Stimulated activated CD8-positive, alpha-beta memory T cell treated with anti-CD3 and anti-CD28 coated beads, Interleukin-12 subunit alpha, Interleukin-12 subunit beta, amount 100 ng/mL, for 24 hours (primary cell): ENCODE results near the gene ARHGAP6.
"Not testable (repeated sequence)": the region's sequence is repeated elsewhere in the genome, so short reads cannot be mapped to it uniquely, and the experiment has no call there.

Source experiments
- DNase-seq: peaks from one replicate; pipeline ENCODE4 v3.0.0-alpha.2; 2020; ENCODE audit errors: extremely low read depth

ARHGAP6 gene

DNA sequence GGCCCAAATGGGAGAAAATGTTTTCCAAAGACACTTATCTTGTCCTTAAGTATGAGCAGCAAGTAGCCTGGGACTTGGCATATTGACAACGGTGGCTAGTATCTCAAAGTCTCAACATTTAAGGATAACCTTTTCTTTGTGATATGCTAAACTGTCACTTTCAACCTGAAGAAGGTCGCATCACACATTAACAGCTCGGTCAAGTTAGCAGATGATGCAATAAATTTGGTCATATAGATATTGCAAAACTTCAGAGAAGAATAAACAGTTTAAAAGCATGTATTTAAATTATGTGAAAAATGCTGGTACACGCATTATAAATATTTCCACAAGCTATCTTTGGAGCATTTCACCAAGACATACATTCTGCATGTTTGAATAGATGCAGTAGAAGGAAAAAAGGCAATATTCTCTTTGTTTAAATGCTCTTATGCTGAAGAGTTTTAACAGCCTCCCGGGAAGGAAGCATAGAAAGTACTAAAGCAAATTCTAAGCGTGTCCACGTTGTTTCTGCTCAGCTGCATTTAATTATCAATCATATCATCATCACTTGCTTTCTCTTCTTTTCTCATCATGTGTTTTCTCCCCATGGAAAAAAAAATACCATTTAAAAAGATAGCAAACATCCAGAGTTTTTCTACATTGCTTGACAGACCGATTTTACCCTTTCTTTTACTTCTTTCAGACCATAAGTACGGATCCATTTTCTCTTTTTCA, 24.2 kb downstream of the ARHGAP6 start:
- no peak for DNase-seq

DNA sequence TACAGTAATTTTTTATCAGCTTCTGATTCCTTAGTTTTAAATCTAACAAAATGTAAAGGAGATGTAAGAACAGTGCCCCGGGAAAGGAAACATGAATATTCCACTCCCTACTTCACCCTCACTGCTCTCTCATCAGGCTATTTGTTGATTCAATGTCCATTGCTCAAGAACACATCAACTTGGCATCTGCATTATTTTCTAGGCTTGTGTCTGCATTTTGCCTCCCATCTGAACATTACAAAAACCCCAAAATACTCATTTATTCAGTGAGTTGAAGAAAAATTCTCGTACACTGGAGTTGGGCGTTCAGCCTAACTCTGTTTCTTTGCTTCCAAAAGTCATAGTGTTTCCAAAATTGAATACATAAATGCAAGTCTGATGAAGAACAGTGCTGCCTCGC, 25.6 kb downstream of the ARHGAP6 start:
- no peak for DNase-seq

DNA sequence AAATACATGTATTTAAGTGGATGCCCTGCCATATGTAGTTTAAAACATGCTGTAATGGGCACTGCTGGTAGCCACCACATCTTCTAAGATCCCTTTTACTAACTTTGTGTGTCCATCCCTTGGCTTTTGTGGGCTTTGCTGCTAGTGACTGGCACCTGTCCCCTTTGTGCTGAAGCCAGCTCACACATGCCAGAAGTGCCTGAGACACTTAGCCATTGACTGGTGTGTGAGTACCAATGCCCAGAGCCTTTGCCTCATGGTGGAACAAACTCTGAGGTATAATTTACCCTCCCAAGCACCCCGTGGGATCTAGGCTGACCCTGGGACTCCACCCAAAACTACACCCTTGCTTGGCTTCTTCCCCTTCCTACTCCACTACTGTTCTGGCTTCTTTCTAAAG, 33.0 kb downstream of the ARHGAP6 start:
- DNase-seq, result no peak

DNA sequence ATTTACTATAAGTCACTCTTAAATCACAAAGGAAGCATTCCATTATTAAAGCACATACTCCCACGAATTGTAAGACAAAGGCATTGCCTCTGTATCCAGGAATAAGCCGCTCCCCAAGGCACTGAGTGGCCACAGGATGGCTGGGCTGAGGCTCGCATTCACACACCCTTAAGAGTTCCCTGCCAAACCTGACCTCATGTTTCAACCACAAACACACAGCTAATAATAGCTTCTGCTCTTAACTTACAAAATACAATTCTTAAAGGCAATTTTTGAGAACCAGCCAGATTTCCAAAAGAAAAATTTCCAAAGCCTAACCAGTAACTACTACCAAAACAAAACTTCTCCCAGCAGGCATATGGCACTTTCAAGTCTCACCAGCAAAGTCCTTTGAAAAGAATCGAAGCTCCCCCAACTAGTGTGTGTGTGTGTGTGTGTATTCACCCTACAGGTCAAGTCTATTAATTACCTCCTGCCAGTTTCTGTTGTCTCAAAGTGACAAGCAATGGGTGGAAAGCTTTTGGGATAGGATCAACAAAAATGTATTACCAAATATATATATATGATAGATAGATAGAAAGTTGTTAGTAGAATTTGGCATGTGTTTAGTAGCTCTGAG, 36.0 kb downstream of the ARHGAP6 start:
- no peak for DNase-seq

DNA sequence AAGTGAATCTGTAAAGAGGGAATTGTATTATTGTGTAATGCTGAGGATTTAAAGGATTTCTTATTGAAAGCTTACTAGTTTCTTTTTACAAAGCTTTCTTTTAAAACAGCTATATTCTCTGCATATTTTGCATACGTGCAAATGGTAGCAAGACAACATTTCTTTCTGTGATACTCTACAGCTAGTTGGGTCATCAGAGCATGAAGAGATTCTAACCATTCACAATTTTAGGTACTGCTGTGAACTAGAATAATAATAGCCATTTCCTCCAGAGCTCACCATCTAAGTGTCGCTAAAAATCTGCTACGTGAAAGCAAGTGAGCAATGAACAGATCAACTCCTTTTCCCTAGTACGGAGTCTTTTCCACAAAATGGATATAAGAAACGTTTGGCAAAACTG, 37.3 kb downstream of the ARHGAP6 start:
- DNase-seq, result no peak

DNA sequence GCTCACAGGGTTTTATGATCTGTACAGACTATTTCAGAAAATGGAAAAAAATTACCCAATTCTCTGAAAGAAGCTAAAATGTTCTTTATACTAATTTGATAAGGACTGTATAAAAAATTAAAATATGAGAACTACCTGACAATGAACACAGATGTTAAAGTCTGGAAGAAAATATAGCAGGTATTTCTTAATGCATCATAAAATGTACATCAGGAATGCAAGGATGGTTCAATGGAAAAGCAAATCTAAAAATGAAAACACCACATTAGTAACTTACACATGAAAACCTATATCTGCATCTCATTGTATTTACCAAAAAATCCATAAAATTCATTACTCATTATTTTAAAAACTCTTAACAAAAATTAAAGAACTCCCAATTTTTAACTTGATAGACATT, 39.4 kb downstream of the ARHGAP6 start:
- DNase-seq, result no peak

DNA sequence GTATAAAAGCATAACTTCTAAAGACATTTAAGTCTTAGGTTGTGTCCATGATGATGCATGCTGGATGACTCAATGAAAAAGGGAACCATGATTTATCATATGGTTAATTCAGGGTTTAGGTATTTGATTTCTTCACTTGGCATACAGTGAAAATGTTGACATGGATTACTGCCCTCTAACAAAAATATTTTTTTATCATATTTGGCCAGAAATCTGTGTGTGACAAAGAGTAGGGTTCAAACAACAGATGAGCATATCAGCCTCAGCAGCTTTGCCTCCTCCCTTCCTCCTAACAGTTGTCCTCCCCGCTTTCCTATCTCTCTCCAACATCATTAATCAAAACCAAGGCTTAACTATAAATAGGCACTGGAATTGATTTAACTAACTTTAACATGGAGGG, 46.3 kb downstream of the ARHGAP6 start:
- DNase-seq, result no peak

DNA sequence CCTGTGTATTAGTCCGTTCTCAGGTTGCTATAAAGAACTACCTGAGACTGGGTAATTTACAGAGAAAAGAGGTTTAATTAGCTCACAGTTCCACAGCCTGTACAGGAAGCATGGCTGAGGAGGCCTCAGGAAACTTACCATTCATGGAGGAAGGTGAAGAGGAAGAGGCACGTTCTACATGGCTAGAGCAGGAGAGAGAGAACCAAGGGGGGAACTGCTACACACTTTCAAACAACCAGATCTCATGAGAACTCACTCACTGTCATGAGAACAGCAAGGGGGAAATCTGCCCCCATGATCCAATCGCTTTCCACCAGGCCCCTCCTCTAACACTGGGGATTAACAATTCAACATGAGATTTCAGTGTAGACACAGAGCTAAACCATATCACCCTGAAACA, 51.5 kb downstream of the ARHGAP6 start:
- DNase-seq, result not testable (repeated sequence)

DNA sequence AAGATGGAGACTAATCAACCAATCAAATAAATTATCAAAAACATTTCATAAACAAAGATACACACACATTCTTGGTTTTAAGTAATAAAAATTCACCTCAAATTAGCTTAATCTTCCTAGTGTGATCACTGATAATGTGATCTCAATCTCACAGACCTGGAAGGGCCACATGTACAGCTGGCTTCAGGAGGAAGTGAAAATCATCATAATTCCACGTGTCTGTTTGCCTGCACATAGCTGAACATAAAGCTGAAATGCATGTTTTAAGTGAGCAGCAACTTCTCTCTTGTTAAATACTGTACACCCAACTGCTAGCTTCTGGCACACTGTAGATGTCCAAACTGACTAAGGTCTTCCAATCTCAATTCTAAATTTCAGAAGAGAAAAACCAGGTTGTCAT, 53.8 kb downstream of the ARHGAP6 start:
- DNase-seq, result no peak

DNA sequence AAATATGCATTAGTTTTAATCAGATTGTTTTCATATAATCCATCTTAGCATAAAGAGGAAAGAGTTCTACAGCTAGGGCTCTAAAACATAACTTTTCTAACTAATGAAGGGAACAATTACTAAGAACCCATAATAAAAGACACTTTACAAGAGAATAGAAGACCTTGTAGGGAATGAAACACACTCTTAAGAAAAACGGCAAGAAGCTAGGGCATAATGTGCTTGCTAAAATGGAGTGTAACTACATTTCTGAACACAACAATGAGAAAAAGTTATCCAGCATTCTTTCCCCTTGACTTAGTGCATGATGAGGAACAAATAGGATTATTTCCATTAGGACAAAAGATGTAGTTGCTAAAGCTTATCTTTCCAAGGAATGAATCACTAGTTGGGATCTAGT, 54.6 kb downstream of the ARHGAP6 start:
- no peak for DNase-seq

DNA sequence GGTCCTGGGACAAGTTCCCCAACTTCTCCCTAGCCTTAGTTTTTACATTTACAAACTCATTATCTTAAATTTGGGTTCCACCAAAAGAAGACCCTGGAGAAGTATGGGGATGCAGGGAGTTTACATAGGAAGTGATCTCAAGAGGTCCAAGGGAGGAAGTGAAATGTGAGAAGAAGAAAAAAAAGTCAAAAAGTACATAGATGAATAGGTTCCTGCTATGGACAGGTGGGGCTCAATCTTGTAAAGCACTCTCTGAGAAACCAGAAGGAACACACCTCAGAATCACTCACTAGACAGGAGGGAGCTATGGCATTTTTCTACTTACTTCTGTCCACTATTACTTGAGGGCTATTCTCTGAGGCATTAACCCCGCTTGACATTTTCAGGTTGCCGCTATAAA, 56.6 kb downstream of the ARHGAP6 start:
- DNase-seq, result no peak

DNA sequence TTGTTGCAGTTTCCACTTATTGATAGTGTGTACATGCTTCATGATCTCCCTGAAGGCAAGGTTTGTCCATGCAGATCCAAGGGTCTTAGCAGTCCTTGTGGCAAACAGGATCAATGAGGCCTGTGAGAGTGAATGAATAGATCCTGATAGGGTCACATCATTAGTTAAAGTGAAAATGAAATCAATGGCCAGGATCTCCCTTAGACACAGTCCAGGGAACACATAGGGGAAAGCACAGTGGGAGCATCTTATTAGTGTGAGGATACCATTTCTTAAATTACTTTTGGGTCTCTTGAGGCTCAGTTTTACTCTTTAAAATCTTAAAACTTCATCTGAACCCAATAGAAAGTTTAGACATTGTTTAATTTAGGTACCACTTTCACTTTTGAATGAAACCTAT, 59.3 kb downstream of the ARHGAP6 start:
- DNase-seq, result no peak

DNA sequence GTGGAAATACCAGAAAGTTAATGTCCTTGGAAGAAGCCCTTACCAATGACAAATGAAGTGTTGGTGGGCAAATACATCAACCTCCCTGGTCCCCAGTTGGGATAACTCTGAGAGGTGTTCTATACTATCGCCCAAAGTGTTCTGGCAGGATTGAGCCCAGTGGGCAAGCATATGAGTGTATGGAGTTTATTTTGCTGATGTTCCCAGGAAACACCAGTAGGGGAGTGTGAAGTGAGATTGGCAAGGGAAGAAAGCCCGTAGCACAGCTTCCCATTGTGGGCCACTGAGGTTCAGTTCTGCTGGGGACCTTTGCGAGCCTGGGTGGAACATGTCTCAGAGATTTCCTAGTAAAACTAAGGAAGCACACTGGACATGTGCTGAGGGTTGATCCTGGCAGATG, 65.1 kb downstream of the ARHGAP6 start:
- DNase-seq, result no peak

DNA sequence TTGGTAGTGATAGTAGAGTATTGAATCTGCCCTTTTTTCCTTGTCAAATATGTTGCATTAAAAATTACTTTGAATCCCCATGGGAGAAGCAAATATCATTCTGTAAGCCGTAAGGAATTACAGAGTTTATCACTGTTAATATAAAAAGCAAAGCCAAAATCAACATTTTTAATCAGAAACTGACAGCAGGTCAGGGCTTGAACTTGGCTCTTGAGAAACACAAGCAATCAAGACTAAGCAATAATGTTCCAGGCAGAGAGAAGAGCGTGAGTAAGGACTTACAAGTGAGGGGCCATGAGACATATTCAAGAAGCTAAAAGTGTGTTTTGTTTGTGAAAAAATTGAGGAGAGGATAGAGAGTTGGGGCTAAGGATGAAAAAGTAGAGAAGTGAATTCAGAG, 68.2 kb downstream of the ARHGAP6 start:
- no peak for DNase-seq

DNA sequence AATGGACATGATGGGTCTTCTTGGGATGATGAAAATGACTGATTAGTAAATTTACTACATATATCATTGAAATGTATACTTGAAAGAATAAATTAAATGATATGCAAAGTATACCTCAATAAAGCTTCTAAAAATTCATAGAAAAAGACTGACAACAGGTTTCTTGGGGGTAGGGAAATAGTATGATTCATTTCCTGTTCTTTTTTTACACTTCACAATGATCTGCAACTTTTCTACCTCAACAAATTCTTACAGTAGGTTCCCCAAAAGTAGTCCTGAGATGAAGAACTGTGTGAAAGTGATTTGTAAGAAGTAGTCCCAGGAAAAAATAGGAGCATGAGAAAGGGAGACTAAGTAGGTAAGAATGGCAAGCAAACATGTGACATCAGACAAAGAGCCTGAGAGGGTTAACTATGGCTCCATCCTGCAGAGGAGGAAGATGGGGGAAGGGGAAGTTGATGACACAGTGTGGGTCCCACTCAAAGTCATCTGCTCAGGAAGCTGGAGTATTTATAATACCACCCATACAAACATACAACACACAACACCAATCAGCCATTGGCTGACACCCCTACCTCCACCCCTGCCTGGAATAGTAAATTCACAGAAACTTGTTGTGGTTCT, 73.9 kb downstream of the ARHGAP6 start:
- DNase-seq, result no peak

DNA sequence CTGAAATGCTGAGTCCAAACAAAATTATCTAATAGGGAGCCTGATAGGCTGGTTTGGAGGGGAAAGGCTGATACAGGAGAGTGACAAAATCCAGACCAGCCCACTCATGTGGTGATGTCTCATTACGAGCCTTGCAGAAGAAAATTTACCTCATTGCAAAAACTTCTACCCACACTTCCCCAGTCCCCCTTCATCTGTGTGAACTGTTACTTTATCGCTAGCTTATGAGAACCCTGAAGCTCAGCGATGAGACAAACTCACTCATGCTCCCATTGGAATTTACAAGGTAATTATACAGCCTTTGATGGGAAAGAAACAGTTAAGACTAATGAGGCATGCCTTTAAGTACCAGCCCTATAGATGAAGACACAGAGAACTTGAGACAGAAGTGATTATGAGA, 76.1 kb downstream of the ARHGAP6 start:
- no peak for DNase-seq

DNA sequence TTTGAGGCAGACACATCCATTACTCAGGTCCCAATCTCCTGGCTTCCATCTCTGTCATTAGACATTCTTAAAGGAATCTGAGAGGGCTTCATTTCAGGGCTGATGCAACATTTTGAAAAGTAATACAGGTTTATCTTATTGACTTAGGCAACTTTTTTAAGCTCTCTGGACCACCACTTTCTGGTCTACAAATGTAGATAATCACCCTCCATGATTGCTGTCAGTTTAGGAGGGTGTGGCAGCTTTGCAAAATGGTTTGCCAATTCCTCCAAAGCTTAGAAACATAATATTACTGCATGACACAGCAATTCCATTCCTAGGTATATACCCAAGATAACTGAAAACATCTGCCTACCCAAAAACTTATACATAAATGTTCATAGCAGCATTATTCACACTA, 77.6 kb downstream of the ARHGAP6 start:
- DNase-seq, result no peak

DNA sequence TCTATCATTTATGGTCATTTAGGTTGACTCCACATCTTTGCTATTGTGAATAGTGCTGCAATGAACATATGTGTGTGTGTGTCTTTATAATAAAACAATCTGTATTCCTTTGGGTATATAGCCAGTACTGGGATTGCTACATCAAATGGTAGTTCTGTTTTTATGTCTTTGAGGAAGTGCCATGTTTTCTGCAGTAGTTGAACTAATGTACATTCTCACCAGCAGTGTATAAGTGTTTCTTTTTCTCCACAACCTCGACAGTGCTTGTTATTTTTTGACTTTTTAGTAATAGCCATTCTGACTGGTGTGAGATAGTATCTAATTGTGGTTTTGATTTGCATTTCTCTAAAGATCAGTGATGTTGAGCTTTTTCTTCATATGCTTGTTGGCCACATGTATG, 80.5 kb downstream of the ARHGAP6 start:
- DNase-seq, result no peak

DNA sequence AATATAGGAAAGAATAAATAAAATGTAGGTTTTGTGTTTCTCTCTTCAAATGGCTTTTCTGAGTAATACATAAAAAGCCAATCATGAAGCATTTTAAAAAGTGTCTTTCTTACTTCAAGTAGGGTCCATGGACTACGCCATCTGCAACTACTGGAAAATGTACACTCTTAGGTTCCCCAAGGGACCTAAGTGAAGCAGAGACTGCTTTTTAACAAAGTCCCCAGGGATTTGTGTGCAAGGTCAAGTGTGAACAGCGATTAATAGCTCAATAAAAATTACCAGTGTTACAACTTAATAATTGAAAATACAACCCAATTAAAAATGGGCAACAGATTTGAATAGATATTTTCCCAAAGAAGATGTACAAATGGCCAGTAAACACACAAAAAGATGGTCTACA, 84.9 kb downstream of the ARHGAP6 start:
- DNase-seq, result no peak

DNA sequence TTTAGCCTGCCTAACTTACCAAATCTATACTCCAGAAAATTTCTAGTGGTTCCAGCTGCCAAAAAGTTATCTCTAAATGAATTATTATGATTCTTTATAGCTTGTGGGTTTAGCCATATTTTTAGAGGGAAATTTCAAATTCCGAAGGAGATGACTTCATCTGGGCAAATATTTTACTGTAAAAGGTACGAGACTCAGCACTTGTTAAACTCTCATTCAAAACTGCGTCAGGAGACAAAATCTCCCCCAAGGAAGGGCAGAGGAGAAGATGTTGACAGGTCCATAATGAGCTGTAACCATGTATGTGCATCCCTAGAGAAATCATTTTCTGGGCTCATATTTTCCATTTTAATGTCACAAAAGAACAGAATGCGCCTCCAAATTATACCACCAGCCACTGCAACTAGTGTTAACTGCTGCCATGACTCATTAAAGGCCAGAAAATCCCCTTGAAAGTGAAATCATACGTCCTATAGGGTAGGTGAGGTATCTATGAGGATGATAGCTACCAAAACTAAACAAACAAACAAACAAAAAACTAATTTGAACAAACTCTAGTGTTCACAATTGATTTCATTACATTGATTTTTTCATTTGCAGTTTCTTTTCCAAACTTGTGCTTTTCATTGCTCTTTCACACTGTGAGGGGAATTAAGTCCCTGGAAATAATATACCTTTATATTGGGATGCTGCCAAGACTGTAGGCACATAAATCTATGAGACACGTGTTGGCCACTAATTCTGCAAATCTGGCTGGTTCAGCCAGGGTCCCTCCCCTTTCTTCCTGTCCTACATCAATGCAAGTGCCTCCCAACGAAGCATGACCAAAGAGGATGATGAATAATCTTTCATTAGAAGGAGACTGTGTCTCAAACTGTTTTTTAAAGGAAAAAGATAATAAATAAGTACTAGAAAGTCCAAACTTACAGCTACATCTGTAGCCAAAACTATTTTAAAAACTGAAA, 85.8 kb downstream of the ARHGAP6 start:
- DNase-seq, result no peak

DNA sequence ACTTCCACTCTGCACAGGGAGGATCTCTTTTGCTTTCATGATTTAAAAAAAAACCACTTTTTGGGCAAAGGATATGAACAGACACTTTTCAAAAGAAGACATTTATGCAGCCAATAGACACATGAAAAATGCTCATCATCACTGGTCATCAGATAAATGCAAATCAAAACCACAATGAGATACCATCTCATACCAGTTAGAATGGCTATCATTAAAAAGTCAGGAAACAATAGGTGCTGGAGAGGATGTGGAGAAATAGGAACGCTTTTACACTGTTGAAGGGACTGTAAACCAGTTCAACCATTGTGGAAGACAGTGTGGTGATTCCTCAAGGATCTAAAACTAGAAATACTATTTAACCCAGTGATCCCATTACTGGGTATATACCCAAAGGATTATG, 87.4 kb downstream of the ARHGAP6 start:
- DNase-seq, result not testable (repeated sequence)

DNA sequence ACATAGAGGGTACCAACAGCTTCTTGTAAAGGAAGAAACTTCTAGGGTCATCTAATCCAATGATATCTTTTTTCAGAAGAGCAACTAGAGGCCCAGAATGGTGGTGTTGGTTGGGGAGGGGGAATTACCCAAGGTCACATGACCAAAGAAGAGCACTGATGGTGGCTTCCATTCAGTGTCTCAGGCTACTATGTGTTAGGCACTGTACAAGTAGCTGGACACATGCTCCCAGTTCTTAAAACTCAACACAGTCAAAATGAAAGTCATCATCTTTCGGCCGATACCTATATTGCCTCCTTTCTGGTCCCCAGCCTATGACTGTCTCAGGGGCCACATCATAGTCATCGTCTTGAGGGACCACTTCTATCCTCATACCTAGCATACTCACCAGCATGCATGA, 88.1 kb downstream of the ARHGAP6 start:
- DNase-seq, result no peak
